Uterus (tissue), 2 donors: ENCODE data around the gene DDR2.

Source experiments
- POLR2A ChIP-seq, 2 donors: fragments of 450-650 bp; IDR thresholded peaks; one replicate each; pipeline ENCODE4 v1.6.1; 2016; ENCODE audit warnings: antibody characterized with exemption in 2 of 2, mild to moderate bottlenecking in 1 of 2, moderate library complexity in 1 of 2
- TF ChIP-seq, protein P1 (sequence below), 4 experiments: fragments of 200-600 bp in 2 of 4; fragments of 450-650 bp in 2 of 4; sonication (generic) in 2 of 4; IDR thresholded peaks; one replicate each; pipeline ENCODE4 v1.5.1; 2016 to 2019; ENCODE audit warnings: antibody characterized with exemption in 4 of 4, mild to moderate bottlenecking in 2 of 4, moderate library complexity in 1 of 4

- TF ChIP-seq, protein P1, sequence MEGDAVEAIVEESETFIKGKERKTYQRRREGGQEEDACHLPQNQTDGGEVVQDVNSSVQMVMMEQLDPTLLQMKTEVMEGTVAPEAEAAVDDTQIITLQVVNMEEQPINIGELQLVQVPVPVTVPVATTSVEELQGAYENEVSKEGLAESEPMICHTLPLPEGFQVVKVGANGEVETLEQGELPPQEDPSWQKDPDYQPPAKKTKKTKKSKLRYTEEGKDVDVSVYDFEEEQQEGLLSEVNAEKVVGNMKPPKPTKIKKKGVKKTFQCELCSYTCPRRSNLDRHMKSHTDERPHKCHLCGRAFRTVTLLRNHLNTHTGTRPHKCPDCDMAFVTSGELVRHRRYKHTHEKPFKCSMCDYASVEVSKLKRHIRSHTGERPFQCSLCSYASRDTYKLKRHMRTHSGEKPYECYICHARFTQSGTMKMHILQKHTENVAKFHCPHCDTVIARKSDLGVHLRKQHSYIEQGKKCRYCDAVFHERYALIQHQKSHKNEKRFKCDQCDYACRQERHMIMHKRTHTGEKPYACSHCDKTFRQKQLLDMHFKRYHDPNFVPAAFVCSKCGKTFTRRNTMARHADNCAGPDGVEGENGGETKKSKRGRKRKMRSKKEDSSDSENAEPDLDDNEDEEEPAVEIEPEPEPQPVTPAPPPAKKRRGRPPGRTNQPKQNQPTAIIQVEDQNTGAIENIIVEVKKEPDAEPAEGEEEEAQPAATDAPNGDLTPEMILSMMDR (IDR thresholded peaks at IDR 0.05) = no peak
- no peak for TF ChIP-seq POLR2A (IDR thresholded peaks at IDR 0.05)
Observed at GRCh38 chr1:162719678-162720077, 87.4 kb downstream of the DDR2 start.
